ENCODE measurements around the gene ANKRD2.

DNA sequence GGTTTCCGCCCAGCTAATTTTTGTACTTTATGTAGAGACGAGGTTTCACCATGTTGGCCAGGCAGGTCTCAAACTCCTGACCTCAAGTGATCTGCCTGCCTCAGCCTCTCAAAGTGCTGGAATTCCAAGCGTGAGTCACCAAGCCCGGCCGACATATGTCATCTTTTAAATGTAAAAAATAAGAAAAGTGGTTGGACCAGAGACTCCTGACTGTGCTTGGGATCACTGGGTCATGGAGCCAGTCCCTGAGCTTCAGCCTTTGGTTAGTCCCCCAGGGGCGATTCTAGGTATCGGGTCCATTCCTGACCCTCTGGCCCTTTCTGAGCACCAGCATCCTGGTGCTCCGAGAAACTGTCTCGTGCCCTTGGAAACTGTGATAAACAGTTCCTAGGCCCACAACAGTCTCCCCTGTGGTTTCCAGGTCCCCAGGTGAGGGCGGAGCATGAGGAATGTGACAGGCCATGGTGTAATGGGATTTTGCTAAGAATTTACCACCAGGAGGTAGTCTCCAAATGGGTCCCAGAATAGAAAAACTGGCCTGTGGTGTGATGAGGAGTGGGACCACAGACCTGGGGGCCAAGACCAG lies 41.1 kb upstream of the ANKRD2 start:
- TF ChIP-seq, protein P1, sequence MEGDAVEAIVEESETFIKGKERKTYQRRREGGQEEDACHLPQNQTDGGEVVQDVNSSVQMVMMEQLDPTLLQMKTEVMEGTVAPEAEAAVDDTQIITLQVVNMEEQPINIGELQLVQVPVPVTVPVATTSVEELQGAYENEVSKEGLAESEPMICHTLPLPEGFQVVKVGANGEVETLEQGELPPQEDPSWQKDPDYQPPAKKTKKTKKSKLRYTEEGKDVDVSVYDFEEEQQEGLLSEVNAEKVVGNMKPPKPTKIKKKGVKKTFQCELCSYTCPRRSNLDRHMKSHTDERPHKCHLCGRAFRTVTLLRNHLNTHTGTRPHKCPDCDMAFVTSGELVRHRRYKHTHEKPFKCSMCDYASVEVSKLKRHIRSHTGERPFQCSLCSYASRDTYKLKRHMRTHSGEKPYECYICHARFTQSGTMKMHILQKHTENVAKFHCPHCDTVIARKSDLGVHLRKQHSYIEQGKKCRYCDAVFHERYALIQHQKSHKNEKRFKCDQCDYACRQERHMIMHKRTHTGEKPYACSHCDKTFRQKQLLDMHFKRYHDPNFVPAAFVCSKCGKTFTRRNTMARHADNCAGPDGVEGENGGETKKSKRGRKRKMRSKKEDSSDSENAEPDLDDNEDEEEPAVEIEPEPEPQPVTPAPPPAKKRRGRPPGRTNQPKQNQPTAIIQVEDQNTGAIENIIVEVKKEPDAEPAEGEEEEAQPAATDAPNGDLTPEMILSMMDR (conservative IDR thresholded peaks at IDR 0.05 in 1 of 2, IDR thresholded peaks at IDR 0.05 in 1 of 2; ENCODE audit: extremely low read depth in 1 of 2, insufficient read depth in 1 of 2, low read depth in 1 of 2, low read length in 2 of 2) = no peak
- TF ChIP-seq EZH2 (IDR thresholded peaks at IDR 0.05; ENCODE audit: borderline replicate concordance, low read length) = no peak

Measured in mammary epithelial cell (primary cell).